Posterior cingulate gyrus (tissue), 11 donors: Measurements from ENCODE around the gene C1orf226.

Experiments
- DNase-seq, 10 donors: peaks; one replicate each; pipeline versions ENCODE4 v3.0.0 to v3.0.0-alpha.2; 2020 to 2021; ENCODE audit warnings: mixed read lengths in 3 of 10
- intact Hi-C: fragments of 100-400 bp; cut with DNase I; formaldehyde crosslinking; loops from one replicate; pipeline ENCODE4 v1.15.1; 2023

The C1orf226 gene

DNA sequence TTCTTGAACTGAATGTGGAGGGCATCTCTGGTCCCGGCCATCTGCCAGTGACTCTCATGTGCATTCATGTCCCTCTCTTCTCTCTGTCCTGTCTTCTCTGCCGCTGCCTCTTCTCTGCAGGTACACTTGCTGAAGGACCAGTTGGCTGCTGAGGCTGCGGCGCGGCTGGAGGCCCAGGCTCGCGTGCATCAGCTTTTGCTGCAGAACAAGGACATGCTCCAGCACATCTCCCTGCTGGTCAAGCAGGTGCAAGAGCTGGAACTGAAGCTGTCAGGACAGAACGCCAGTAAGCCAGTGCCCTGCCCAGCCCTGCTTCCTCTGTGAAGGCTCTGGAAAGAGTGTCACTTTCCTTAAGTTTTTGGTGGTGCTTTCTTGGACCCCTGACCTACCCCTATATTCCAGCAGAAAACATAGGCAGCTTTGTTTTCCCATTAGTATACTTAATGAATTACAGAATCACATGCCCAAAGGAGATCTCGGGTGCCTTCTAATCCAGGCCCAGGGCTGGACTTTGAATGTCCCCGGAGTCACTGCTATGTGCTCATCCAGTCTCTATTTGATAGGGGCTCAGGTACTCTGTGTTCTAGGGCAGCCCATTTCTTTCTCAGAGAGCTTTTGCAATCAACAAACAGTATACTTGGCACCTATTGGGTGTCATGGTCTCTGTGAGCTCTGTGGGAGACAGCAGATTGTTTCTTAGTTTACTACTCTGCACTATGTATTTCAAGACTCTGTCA, 16.1 kb upstream of the C1orf226 start:
- DNase-seq, result no peak
- intact Hi-C loops, result no loop called here

DNA sequence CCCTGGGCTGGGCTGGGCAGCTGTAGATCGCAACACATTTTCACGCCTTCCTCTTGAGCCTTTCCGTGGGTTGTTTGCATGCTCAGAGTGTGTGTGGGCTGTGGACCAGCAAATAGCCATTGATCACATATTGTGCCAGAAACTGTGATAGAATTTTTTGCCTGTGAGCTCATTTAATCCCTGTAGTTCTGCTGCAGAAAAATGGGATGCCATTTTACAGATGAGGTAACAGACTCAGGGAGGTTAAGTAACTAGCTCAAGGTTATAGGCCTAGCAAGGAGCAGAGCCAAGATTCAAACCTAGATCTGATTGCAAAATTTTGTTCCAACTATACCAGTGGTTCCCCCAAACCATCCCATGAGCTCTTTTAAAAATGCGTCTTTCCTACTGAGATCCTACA, 15.4 kb upstream of the C1orf226 start:
- intact Hi-C loops, result no loop called here
- no peak for DNase-seq

DNA sequence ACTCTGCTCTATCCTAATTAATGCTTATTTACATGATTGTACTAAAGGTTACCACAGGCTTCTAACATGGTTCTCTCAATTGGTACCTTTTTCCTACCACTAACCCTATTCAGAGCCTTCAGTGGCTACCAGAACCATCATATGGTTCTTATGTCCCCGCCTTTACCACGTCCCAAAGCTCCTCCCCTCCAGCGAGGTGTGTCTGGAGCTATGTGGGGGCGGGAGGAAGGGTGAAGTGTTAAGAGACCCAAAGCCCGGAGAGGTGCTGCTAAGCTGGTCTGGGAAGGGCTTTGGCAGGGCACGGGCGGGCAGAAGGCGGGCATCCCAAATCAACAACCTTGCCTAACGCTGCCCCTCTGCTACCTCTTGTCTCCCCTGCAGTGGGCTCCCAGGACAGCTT, 14.9 kb upstream of the C1orf226 start:
- intact Hi-C loops, result no loop called here
- DNase-seq, result no peak

DNA sequence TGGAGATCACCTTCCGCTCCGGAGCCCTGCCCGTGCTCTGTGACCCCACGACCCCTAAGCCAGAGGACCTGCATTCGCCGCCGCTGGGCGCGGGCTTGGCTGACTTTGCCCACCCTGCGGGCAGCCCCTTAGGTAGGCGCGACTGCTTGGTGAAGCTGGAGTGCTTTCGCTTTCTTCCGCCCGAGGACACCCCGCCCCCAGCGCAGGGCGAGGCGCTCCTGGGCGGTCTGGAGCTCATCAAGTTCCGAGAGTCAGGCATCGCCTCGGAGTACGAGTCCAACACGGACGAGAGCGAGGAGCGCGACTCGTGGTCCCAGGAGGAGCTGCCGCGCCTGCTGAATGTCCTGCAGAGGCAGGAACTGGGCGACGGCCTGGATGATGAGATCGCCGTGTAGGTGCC, 14.5 kb upstream of the C1orf226 start:
- intact Hi-C loops, result no loop called here
- DNase-seq, result no peak

DNA sequence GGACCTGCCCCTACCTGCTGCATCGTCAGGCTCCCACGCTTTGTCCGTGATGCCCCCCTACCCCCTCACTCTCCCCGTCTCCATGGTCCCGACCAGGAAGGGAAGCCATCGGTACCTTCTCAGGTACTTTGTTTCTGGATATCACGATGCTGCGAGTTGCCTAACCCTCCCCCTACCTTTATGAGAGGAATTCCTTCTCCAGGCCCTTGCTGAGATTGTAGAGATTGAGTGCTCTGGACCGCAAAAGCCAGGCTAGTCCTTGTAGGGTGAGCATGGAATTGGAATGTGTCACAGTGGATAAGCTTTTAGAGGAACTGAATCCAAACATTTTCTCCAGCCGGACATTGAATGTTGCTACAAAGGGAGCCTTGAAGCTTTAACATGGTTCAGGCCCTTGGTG, 13.8 kb upstream of the C1orf226 start:
- no peak for DNase-seq
- intact Hi-C loops, result no loop called here

DNA sequence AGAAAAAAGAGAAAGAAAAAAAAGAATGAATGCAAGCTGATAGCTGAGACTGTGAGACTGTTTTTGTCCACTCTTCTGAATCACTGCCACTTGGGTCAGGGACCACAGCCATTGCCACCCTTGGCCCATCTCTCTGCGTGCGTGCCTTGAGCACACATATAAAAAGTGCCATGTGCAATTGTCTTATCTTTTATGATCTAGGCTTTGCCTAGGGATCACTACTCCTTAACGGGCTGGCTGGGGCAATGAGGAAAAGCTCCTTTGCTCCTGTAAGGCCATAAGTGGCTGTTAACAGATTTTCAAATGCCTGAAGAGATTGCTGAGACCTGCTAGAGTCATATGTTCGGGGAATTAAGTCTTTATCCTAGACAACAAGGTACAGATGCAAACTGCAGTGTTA, 13.1 kb upstream of the C1orf226 start:
- no peak for DNase-seq
- intact Hi-C loops, result no loop called here

DNA sequence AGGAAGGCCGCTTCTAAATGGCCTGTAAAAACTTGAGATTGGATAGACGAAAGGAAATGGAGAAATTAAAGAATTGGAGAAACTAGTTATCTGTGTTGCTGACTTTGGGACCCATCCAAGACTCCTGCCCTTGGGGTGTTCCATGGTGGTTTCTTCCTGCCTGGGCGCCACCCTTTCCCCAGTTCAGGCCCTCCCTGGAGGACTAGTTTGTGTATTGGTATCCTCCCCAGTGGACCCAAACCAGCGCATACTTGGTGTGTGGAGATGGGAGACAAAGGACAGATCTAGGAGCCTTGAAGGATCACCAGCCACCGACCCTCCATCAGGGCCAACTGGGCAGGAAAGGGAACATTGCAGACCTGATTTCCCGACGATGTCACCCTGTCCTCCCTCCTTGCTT, 12.0 kb upstream of the C1orf226 start:
- intact Hi-C loops, result no loop called here
- no peak for DNase-seq

DNA sequence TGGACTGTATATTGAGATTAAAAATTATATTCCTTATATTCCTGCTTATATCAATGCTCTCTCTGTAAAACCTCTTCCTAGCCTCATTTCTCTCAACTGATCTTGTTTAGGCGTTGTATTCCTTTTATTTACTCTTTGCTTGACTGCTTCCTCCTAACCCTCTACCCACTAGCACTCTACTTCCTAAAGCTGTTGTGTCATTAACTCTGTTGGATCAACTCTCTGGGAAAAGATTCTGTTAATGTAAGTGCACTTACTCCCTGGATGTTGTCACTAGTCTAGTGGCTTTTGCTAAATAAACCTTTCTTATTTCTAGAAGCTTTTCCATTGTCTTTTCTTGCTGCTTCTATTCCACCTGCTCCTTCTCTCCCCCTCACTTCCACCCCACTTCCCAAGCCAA, 11.4 kb upstream of the C1orf226 start:
- intact Hi-C loops, result no loop called here
- no peak for DNase-seq

DNA sequence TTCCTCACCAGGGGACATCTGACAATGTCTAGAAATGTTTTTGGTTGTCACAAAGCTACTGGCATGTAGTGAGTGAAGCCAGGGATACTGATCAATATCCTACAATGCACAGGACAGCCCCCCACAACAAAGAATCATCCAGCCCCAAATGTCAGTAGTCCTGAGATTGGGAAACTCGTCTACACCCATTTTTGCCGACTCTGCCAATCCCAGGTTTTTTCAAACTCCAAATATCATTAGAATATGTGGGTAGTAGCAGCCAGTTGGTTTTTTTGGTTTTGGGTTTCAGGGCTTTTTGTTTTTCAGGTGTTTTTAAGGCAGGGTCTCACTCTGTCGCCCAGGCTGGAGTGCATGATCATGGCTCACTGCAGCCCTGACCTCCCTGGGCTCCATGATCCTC, 10.8 kb upstream of the C1orf226 start:
- no peak for DNase-seq
- intact Hi-C loops, result no loop called here

DNA sequence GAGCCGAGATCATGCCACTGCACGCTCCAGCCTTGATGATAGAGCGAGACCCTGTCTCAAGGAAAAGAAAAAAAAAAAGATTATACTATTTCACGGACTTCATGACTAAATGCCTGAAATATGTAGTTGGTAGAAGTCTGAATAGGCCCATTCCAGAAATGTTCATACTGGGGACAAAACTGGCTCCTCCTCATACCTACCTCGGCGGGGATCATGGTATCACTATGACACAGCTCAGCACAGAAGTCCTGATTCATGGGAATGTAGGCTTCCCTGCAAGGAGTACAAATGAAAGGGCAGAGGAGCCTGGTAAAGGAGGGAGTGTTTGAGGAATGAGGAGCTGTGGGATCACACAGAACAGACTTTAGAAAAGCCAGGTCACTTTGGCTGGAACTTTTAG, 9.9 kb upstream of the C1orf226 start:
- intact Hi-C loops, result no loop called here
- DNase-seq, result no peak

DNA sequence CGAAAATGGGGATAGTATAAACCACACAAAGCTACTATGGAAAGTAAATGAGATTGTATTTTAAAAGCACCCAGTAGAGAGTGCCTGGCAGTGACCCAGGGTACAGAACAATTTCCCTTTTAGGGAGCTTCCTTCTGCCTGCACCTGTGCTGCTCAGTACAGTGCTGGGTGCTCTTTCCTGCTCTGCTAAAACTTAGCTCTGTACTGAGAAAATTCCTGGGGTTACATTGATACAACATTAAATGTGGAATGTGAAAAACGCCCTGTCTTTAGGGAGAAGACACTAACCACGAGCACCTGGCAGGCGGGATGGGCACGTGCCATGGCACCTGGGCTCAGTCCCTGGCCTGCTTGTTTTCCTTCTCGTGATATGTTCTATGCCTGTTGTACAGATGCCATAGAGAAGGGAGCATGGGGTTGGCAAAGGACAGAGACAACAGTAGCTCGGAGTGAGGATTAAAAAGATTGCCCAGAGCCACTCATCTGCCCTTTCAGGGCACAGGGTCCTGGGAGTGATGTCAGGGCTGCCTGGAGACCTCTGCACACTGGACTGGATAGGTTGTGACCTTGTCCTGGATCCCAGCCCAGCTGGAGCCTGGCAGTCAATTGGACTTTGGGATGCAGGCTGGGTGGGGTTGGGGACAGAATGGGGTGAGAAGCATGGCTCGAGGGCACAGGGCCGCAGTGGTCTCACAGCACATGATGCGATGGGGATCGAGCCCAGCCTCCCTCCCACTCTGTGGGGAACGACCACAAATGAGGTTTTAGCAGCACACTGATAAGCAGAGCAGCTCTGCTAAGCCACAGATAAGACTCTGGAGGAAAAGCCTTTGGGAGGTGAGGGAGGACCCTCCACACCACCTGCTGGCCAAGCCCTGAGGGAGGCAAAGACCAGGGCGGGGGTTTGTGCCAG, 9.1 kb upstream of the C1orf226 start:
- intact Hi-C loops, result no loop called here
- peak in 1 of 10 donors; percentile 68 for DNase-seq

DNA sequence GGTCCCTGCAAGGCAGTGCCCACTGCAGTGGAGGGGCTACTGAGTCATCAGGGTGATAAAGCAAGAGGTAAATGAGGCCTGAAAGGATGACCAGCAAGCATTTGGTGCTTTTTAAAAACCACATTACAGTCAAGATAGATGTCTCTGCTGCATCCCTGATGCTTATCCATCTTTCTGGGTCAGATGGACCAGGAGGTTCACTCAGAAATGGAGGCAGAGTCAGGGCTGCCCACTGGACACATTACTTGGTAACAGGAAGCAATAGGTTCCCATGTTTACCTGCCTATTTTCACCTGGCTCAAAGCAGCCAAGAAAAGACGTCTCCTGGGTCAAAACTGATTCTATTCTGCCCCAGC, 8.5 kb upstream of the C1orf226 start:
- intact Hi-C loops, result no loop called here
- DNase-seq, result no peak

DNA sequence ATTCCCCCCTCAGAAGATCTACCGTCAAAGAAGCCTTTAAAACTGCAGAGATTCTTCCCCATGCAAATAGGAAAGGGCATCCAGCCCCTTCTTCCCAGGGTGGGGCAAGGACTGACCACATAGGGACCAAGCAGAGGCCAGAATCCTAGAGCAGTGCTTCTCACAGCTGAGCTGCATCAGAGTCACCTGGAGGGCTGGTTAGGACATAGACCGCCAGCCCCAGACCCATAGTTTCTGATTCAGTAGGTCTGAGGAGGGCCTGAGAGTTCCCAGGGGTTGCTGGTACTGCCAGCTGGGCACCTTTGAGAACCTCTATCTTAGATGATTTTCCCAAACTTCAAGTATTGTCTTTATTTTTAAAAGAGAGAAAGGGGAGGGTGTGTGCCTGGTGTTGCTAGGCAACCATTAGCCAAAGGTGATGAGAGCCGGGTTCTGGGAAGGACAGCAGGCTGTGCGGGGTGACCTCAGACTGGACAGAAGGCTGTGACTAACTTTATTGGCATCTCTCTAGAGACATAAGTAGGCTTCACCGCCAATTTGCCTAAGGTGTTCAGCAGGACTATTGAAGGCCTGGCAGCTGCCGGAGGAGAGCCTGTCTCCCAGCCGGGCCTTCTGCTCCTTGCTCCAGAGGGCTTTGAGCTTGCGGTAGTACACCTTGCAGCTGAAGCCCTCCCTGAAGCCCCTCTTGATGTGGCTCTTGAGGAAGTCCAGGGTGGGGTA, 7.8 kb upstream of the C1orf226 start:
- intact Hi-C loops, result no loop called here
- DNase-seq, result no peak

DNA sequence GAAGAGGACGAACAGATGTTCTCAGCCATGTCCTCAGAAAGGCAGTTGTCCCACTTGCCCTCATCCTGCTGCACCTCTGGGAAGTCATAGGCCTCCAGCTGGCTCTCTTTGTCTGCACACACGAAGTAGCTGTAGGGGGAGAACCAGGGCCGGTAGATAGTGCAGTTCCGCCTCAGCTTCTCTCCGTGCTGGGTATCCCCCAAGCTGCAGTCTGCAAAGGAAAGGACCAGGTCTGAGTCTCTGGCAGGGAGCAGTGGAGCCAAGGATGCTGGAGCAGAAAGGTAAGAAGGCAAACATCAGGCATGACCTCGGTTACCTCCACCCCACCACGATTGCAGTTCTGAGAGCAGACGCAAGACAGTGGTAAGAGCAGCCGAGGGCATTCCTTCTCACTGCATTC, 7.1 kb upstream of the C1orf226 start:
- intact Hi-C loops, result no loop called here
- no peak for DNase-seq

DNA sequence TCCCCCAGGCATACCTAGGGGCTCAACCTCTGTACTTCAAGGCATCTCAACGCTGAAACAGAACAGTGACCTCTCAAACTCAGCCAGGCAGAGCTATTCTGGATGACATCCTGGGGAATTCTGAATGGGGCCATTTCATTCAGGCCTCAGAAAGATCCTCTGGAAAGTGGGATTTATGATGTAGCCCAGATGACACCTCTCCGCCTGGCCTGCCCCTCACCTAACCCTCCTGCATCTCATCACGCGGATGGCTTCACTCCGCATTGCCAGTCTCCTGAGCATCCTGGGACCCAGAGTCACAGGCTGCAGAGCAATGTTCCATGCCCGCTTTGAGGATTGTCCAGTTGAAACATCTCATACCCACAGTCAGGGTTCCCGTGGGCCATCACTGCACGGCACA, 6.1 kb upstream of the C1orf226 start:
- intact Hi-C loops, result no loop called here
- no peak for DNase-seq

DNA sequence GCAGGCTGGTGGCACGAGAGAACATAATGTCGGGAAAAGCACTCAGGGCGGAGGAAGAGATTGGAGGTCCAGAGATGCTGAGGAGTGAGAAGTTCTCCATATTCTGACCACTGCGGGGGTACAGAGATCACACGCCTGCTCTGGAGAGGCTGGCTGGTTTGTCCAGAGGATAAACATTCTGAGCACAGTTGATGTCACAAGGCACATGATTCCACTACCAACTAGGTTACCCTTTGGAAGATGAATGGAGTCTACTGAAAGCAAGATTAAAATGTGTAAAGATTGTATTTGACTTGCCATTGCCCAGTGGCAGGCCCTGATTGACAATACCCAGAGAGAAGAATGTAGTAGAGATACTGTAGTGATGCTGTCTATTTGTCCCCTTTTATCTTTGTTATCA, 4.8 kb upstream of the C1orf226 start, which contains the start of gene SPATA46:
SPATA46 (minus strand) TSS at position 164 of the 400 bp plus-strand sequence; CDS start at position 100, 64 bp downstream.
- intact Hi-C loops, result no loop called here
- DNase-seq, result no peak

DNA sequence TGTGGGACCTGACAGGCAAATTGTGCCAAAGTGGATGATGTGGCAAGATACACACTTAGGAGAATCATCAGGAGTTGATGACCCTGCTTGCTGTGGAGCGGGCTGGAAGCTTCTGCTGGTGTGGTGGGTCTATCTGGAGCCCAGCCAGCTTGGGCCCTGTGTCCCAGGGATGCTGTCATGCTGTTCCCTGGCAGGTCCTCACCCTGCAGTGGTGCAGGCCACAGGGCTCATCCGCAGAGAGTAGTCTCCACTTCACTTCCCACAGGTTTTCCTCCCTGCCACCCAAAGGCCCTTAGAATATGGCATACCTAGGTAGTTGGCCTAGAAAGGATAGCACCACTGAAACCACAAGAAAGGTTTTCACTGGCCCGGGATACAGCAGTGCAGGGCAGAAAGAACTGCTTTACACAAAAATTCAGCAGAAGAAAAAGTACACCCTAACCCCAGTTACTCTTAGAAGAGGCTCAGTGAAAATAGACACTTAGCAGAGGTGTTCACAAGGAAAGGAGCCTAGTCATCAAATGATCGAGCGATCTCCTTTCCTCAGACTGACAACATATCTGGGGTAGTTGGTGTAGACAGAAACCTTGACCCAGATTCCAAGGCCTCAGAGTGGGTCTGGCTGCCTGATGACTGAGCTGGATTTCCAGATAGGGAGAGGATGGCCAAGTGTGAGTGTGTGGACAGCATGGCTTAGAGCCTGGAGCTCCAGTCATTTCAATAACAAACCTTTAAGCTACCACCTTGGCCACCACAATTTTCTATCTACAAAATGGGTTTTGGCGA, 1.3 kb upstream of the C1orf226 start:
- intact Hi-C loops, result no loop called here
- no peak for DNase-seq

DNA sequence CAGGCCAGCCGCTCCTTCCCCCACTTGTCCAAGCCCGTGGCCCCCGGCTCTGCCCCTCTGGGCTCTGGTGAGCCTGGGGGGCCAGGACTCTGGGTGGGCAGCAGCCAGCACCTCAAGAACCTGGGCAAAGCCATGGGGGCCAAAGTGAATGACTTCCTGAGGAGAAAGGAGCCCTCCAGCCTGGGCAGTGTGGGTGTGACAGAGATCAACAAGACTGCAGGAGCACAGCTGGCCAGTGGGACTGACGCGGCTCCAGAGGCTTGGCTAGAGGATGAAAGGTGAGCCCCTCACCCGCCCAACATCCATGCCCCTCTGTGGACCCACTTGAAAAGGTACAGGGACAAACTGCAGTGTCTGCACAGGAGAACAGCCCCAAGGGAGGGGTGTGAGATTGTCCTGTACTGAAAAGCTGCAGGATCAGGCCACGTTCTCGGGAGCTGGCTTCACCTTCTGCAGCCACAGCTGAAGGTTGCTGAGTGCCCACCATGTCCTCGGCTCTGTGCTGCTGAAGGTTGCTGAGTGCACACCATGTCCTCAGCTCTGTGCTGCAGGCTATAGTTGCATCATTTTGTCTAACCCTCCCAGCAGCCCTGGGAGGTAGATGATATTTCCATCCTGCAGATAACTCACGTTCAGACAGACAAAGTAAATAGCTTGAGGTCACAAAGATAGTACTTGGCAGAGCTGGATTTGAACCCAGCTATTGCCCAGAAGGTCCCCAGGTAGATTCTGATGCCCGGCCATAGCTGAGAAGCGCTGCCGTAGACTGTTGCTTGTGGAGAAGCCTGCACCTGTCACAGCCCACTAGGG, 618 bp downstream of the C1orf226 start:
- intact Hi-C loops, result no loop called here
- DNase-seq, result no peak

DNA sequence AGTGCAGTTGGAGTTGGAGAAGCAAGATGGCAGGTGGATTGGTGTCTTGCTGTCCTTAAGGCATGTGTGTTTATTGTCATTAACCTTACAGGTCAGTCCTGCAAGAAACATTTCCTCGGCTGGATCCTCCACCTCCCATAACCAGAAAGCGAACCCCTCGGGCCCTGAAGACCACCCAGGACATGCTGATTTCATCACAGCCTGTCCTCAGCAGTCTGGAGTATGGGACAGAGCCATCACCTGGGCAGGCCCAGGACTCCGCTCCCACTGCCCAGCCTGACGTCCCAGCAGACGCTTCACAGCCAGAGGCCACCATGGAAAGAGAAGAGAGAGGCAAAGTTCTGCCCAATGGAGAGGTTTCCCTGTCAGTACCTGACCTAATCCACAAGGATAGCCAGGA, 1.6 kb downstream of the C1orf226 start:
- intact Hi-C loops, result no loop called here
- no peak for DNase-seq

DNA sequence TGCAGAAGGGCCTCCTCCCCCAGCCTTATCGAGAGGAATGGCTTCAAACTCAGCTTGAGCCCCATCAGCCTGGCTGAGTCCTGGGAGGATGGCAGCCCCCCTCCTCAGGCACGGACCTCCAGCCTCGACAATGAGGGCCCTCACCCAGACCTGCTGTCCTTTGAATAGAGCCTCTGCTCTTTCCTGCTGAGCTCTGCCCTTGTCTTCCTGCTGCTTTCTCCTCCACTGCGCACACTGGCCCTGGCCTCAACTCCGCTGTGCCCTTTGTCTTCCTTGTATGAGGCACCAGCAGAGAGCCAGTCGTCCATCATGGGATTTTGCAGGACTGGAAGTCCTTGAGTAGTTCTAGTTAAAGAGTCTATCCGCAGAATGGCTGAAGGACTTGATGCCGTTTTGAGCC, 2.0 kb downstream of the C1orf226 start:
- DNase-seq, result no peak
- intact Hi-C loops, result no loop called here
